ENCODE data around the gene ROCK2.

Gene ROCK2

GRCh38 chr2:11160731-11161455 lies 183.5 kb downstream of the ROCK2 start:
- no peak for TF ChIP-seq CTCF (IDR thresholded peaks at IDR 0.05; ENCODE audit: low read depth, low read length)
- TF ChIP-seq POLR2A (IDR thresholded peaks at IDR 0.05; ENCODE audit: extremely low read depth, insufficient read length): no peak
- no peak for DNase-seq (ENCODE audit: low read depth)
- no peak overlapping the region for H3K4me3 ChIP-seq (ENCODE audit: low read depth, low read length)

GRCh38 chr2:11160256-11160655 lies 184.2 kb downstream of the ROCK2 start:
- TF ChIP-seq MAX (IDR thresholded peaks at IDR 0.05; ENCODE audit: low read depth, low read length) (no peak), CTCF (IDR thresholded peaks at IDR 0.05; ENCODE audit: low read depth, low read length) (no peak), MYC (IDR thresholded peaks at IDR 0.05; ENCODE audit: low read depth, low read length) (no peak), POLR2A (IDR thresholded peaks at IDR 0.05; ENCODE audit: extremely low read depth, insufficient read length) (no peak)
- H3K4me3 ChIP-seq (ENCODE audit: low read depth, low read length): no peak overlapping the region
- DNase-seq (ENCODE audit: low read depth): no peak

GRCh38 chr2:11159574-11160170 lies 184.8 kb downstream of the ROCK2 start:
- no peak for TF ChIP-seq POLR2A (IDR thresholded peaks at IDR 0.05; ENCODE audit: extremely low read depth, insufficient read length)
- TF ChIP-seq CTCF (IDR thresholded peaks at IDR 0.05; ENCODE audit: low read depth, low read length): no peak
- no peak for TF ChIP-seq MAX (IDR thresholded peaks at IDR 0.05; ENCODE audit: low read depth, low read length)
- no peak for TF ChIP-seq MYC (IDR thresholded peaks at IDR 0.05; ENCODE audit: low read depth, low read length)
- no peak for DNase-seq (ENCODE audit: low read depth)
- no peak overlapping the region for H3K4me3 ChIP-seq (ENCODE audit: low read depth, low read length)

GRCh38 chr2:11158916-11159573 lies 185.4 kb downstream of the ROCK2 start:
- DNase-seq (ENCODE audit: low read depth): no peak
- no peak overlapping the region for H3K4me3 ChIP-seq (ENCODE audit: low read depth, low read length)
- TF ChIP-seq MYC (IDR thresholded peaks at IDR 0.05; ENCODE audit: low read depth, low read length) (no peak), POLR2A (IDR thresholded peaks at IDR 0.05; ENCODE audit: extremely low read depth, insufficient read length) (no peak), MAX (IDR thresholded peaks at IDR 0.05; ENCODE audit: low read depth, low read length) (no peak), CTCF (IDR thresholded peaks at IDR 0.05; ENCODE audit: low read depth, low read length) (no peak)

- no peak overlapping the region for H3K4me3 ChIP-seq (ENCODE audit: low read depth, low read length)
- TF ChIP-seq MYC (IDR thresholded peaks at IDR 0.05; ENCODE audit: low read depth, low read length) (no peak), MAX (IDR thresholded peaks at IDR 0.05; ENCODE audit: low read depth, low read length) (no peak), CTCF (IDR thresholded peaks at IDR 0.05; ENCODE audit: low read depth, low read length) (no peak), POLR2A (IDR thresholded peaks at IDR 0.05; ENCODE audit: extremely low read depth, insufficient read length) (no peak)
- no peak for DNase-seq (ENCODE audit: low read depth)
Measured at GRCh38 chr2:11157731-11158130, 186.7 kb downstream of the ROCK2 start.
